ENCODE data around the gene SLC51B. TPM values are rescaled to one million over a fixed set of nuclear protein-coding genes. Genes with fewer than 3 reads are reported as not detected.
A peak's percentile ranks its signal among the peaks of the same experiment; 100 is the strongest.

Gene SLC51B
- polyA plus RNA-seq, 3 donors, result not detected

GRCh38 chr15:65085207-65085753, 40.1 kb downstream of the SLC51B start:
- no peak overlapping the region for H3K27ac Mint-ChIP-seq
- 89% methylated on average over 8 of the region's 8 CpGs for WGBS (ENCODE audit: insufficient coverage)
- no peaks in the 10 kb centered on the region for H3K9me3 ChIP-seq (replicated peaks in 1 of 2; ENCODE audit: control insufficient read depth in 1 of 2, insufficient read depth in 1 of 2, low read length in 2 of 2)

DNA sequence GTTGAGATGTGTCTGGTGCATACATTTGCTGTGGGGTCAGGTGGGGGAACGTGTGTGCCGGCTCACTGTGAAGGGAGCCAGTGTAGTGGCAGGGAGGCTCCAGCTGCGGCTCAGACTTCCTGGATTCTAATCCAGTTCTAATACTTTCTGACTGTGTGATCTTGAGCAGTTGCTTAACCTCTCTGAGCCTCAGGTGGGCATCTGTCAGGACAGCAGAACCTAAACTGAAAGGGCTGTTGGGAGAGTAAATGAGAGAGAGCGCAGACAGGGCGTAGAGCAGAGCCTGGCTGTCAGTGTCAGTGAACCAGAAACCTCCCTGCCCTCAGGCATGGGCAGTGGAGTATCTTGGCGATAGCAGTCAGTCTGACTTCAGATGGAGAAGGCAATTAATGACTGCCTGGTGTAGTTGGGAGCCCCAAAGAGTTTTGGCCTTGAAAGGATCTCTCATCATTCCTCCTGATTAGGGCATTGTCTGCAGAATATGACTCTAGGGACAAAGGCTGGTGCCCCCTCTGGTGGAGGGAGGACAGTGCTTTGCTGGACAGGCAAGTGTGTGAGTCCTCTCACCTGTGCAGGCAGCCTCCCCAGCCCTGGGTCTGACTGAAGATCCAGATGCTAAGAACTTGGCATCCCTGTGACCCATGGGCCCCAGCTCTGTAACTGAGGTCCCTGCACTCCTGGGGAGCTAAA, 40.9 kb downstream of the SLC51B start:
- DNase-seq, result no peak
- Histone ChIP-seq H3K4me1 (ENCODE audit: control insufficient read depth in 1 of 2, insufficient read depth in 2 of 2, low read length in 2 of 2) (no peaks in the 10 kb centered on the region), H2AFZ (ENCODE audit: insufficient read depth, low read depth, low read length, poor library complexity, severe bottlenecking) (no peak overlapping the region), H3K79me2 (ENCODE audit: insufficient read depth, low read length) (no peaks in the 10 kb centered on the region), H4K20me1 (ENCODE audit: insufficient read depth, low read length) (no peaks in the 10 kb centered on the region), H3K36me3 (replicated peaks in 1 of 2; ENCODE audit: control insufficient read depth in 1 of 2, insufficient read depth in 2 of 2, low read length in 2 of 2) (no peaks in the 10 kb centered on the region), H3K27me3 (ENCODE audit: control insufficient read depth in 2 of 2, insufficient read depth in 2 of 2, low read length in 2 of 2) (peaks cover 0 to 12% of the 10 kb centered on the region in 2 donors), H3K27ac (ENCODE audit: low read depth in 1 of 2, low read length in 2 of 2) (no peak overlapping the region), H3K4me2 (replicated peaks; ENCODE audit: extremely low read depth, low read length, poor library complexity, severe bottlenecking) (no peak overlapping the region), H3K9me3 (replicated peaks in 1 of 2; ENCODE audit: control insufficient read depth in 1 of 2, insufficient read depth in 1 of 2, low read length in 2 of 2) (no peaks in the 10 kb centered on the region), H3K9ac (ENCODE audit: insufficient read depth, low read length, poor library complexity, severe bottlenecking) (no peak overlapping the region), H3K4me3 (replicated peaks in 1 of 3; ENCODE audit: low read depth in 2 of 3, low read length in 3 of 3) (no peak overlapping the region)
- WGBS (ENCODE audit: insufficient coverage), result 94% methylated on average over 5 of the region's 6 CpGs
- Mint-ChIP-seq H3K27ac (no peak overlapping the region), H3K36me3 (no peaks in the 10 kb centered on the region), H3K9me3 (no peaks in the 10 kb centered on the region), H3K27me3 (ENCODE audit: low read depth in 3 of 3) (peaks cover 15 to 42% (median 21%) of the 10 kb centered on the region in 3 donors), H3K4me1 (peaks cover 8% of the 10 kb centered on the region), H3K4me3 (no peak overlapping the region)
- intact Hi-C loops (cut with micrococcal nuclease), result loop anchor here in 1 of 2 donors (10.0 kb wide), 1 partner anchor 351 kb away; no protein-coding TSS in a partner anchor
- TF ChIP-seq, protein P1, sequence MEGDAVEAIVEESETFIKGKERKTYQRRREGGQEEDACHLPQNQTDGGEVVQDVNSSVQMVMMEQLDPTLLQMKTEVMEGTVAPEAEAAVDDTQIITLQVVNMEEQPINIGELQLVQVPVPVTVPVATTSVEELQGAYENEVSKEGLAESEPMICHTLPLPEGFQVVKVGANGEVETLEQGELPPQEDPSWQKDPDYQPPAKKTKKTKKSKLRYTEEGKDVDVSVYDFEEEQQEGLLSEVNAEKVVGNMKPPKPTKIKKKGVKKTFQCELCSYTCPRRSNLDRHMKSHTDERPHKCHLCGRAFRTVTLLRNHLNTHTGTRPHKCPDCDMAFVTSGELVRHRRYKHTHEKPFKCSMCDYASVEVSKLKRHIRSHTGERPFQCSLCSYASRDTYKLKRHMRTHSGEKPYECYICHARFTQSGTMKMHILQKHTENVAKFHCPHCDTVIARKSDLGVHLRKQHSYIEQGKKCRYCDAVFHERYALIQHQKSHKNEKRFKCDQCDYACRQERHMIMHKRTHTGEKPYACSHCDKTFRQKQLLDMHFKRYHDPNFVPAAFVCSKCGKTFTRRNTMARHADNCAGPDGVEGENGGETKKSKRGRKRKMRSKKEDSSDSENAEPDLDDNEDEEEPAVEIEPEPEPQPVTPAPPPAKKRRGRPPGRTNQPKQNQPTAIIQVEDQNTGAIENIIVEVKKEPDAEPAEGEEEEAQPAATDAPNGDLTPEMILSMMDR (IDR thresholded peaks at IDR 0.05), result peak; percentile 30

More at GRCh38 chr15:65085207-65085753, 40.1 kb downstream of the SLC51B start:
- no peaks in the 10 kb centered on the region for H3K9me3 Mint-ChIP-seq
- H3K4me1 Mint-ChIP-seq, result peaks cover 8% of the 10 kb centered on the region
- H3K4me3 ChIP-seq (replicated peaks in 1 of 3; ENCODE audit: low read depth in 2 of 3, low read length in 3 of 3), result no peak overlapping the region
- H3K36me3 ChIP-seq (replicated peaks in 1 of 2; ENCODE audit: control insufficient read depth in 1 of 2, insufficient read depth in 2 of 2, low read length in 2 of 2), result no peaks in the 10 kb centered on the region
- no peak overlapping the region for H3K9ac ChIP-seq (ENCODE audit: insufficient read depth, low read length, poor library complexity, severe bottlenecking)
- H2AFZ ChIP-seq (ENCODE audit: insufficient read depth, low read depth, low read length, poor library complexity, severe bottlenecking), result no peak overlapping the region
- no peak for DNase-seq
- H3K79me2 ChIP-seq (ENCODE audit: insufficient read depth, low read length), result no peaks in the 10 kb centered on the region
- H3K27me3 ChIP-seq (ENCODE audit: control insufficient read depth in 2 of 2, insufficient read depth in 2 of 2, low read length in 2 of 2), result peaks cover 0 to 12% of the 10 kb centered on the region in 2 donors
- H4K20me1 ChIP-seq (ENCODE audit: insufficient read depth, low read length), result no peaks in the 10 kb centered on the region
- no peak overlapping the region for H3K4me2 ChIP-seq (replicated peaks; ENCODE audit: extremely low read depth, low read length, poor library complexity, severe bottlenecking)
- H3K36me3 Mint-ChIP-seq, result no peaks in the 10 kb centered on the region
- no peak overlapping the region for H3K4me3 Mint-ChIP-seq
- peaks cover 15 to 47% (median 21%) of the 10 kb centered on the region in 3 donors for H3K27me3 Mint-ChIP-seq (ENCODE audit: low read depth in 3 of 3)
- TF ChIP-seq, protein P1 (IDR thresholded peaks at IDR 0.05), result no peak
- H3K27ac ChIP-seq (ENCODE audit: low read depth in 1 of 2, low read length in 2 of 2), result no peak overlapping the region
- H3K4me1 ChIP-seq (ENCODE audit: control insufficient read depth in 1 of 2, insufficient read depth in 2 of 2, low read length in 2 of 2), result no peaks in the 10 kb centered on the region
- intact Hi-C loops (cut with micrococcal nuclease), result loop anchor here in 1 of 2 donors (10.0 kb wide), 1 partner anchor 350 kb away; no protein-coding TSS in a partner anchor
